Vagina (tissue), 2 donors: ENCODE measurements around the gene NUDT3.

Source experiments
- POLR2A ChIP-seq, 2 donors: fragments of 450-650 bp; IDR thresholded peaks; one replicate each; pipeline ENCODE4 v1.6.1; 2017; ENCODE audit warnings: antibody characterized with exemption in 2 of 2, mild to moderate bottlenecking in 2 of 2, moderate library complexity in 2 of 2
- TF ChIP-seq, protein P1 (sequence below), 3 experiments: fragments of 450-650 bp in 2 of 3; fragments of 200-600 bp in 1 of 3; sonication (generic) in 1 of 3; IDR thresholded peaks; one replicate each; pipeline ENCODE4 v1.5.1; 2017 to 2019; ENCODE audit warnings: antibody characterized with exemption in 3 of 3, mild to moderate bottlenecking in 2 of 3, moderate library complexity in 2 of 3

DNA sequence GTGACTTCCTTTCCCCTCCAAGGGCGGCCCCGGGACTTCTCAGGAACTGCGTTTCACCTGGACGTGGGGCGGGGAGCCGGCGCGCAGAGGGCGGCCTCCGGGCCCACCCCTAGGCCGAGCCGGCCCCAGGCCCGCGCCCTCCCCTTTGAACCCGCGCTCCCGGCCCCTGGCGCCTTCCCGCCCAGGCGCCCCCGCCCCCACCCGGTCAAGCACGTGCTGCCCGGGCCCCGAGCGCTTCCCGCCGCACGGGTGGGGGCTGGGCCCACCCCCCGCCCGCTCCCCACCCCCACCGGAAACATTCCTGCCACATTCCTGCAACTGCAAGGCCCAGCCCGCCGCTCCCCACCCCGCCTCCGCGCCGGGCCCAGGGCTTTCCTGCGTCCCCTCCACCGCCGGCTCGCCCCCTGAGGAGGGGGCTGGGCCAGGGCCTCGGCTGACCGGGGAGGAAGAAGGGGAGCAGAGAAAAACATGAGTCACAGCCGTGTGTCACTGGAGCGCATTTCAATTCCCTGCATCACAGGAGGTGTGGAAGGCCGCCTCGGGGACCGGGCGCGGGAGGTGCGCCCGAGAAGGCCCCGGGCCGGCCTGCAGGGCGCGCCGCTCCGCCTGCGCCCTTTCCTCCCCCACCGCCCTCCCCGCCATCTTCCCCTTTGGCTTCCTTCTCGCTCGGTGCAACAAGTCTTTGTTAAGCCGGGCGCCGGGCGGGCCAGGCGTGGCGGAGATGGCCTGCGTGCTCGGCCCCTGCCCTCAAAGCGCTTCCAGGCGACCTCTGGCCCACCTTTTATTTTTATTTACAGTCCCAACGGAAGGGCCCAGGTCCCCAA is 156.9 kb downstream of the NUDT3 start:
- no peak for TF ChIP-seq POLR2A (IDR thresholded peaks at IDR 0.05)
- TF ChIP-seq, protein P1, sequence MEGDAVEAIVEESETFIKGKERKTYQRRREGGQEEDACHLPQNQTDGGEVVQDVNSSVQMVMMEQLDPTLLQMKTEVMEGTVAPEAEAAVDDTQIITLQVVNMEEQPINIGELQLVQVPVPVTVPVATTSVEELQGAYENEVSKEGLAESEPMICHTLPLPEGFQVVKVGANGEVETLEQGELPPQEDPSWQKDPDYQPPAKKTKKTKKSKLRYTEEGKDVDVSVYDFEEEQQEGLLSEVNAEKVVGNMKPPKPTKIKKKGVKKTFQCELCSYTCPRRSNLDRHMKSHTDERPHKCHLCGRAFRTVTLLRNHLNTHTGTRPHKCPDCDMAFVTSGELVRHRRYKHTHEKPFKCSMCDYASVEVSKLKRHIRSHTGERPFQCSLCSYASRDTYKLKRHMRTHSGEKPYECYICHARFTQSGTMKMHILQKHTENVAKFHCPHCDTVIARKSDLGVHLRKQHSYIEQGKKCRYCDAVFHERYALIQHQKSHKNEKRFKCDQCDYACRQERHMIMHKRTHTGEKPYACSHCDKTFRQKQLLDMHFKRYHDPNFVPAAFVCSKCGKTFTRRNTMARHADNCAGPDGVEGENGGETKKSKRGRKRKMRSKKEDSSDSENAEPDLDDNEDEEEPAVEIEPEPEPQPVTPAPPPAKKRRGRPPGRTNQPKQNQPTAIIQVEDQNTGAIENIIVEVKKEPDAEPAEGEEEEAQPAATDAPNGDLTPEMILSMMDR (IDR thresholded peaks at IDR 0.05), result no peak
